Measurements from ENCODE around the gene PAPSS2.
"Not testable (repeated sequence)": the region's sequence is repeated elsewhere in the genome, so short reads cannot be mapped to it uniquely, and the experiment has no call there.

Gene PAPSS2

GRCh38 chr10:87618566-87619423 is 40.9 kb upstream of the PAPSS2 start:
- no peaks in the 10 kb centered on the region for H3K36me3 ChIP-seq (ENCODE audit: control insufficient read depth, insufficient read depth, low read length)
- H3K27me3 ChIP-seq (replicated peaks; ENCODE audit: control insufficient read depth, insufficient read depth, low read length) = no peaks in the 10 kb centered on the region; the same call in 1 of the 2 replicates
- TF ChIP-seq CTCF (IDR thresholded peaks at IDR 0.05; ENCODE audit: insufficient read depth, low read length, poor library complexity, severe bottlenecking) = no peak
- no peak for DNase-seq (ENCODE audit: extremely low read depth, insufficient read length)
- no peak overlapping the region for H3K4me3 ChIP-seq (replicated peaks; ENCODE audit: low read depth, low read length)

- Histone ChIP-seq H3K36me3 (ENCODE audit: control insufficient read depth, insufficient read depth, low read length) (no peaks in the 10 kb centered on the region), H3K4me3 (replicated peaks; ENCODE audit: low read depth, low read length) (no peak overlapping the region), H3K27me3 (replicated peaks; ENCODE audit: control insufficient read depth, insufficient read depth, low read length) (no peaks in the 10 kb centered on the region; the same call in 1 of the 2 replicates)
- no peak for DNase-seq (ENCODE audit: extremely low read depth, insufficient read length)
- no peak for TF ChIP-seq CTCF (IDR thresholded peaks at IDR 0.05; ENCODE audit: insufficient read depth, low read length, poor library complexity, severe bottlenecking)
These were observed 40.0 kb upstream of the PAPSS2 start for GRCh38 chr10:87619705-87620104.

DNA sequence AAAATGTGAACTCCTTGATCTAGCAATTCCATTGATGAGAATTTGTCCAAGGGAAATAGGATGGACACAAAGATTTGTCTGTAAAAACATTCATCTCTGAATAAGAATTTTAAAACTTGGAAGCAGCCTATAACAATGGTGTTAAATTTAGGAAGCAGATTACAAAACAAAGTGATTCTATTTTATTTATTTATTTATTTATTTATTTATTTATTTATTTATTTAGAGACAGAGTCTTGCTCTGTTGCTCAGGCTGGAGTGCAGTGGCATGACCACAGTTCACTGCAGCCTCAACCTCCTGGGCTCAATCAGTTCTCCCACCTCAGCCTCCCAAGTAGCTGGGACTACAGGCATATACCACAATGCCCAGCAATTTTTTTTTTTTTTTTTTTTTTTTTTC is 38.2 kb upstream of the PAPSS2 start:
- not testable (repeated sequence) for H3K27me3 ChIP-seq (replicated peaks; ENCODE audit: control insufficient read depth, insufficient read depth, low read length); DNase-seq (ENCODE audit: extremely low read depth, insufficient read length); H3K36me3 ChIP-seq (ENCODE audit: control insufficient read depth, insufficient read depth, low read length); H3K4me3 ChIP-seq (replicated peaks; ENCODE audit: low read depth, low read length)

- H3K36me3 ChIP-seq (ENCODE audit: control insufficient read depth, insufficient read depth, low read length) = no peaks in the 10 kb centered on the region
- peak; percentile 29 for TF ChIP-seq CTCF (IDR thresholded peaks at IDR 0.05; ENCODE audit: insufficient read depth, low read length, poor library complexity, severe bottlenecking)
- no peak overlapping the region for H3K4me3 ChIP-seq (replicated peaks; ENCODE audit: low read depth, low read length)
- no peaks in the 10 kb centered on the region for H3K27me3 ChIP-seq (replicated peaks; ENCODE audit: control insufficient read depth, insufficient read depth, low read length)
- DNase-seq (ENCODE audit: extremely low read depth, insufficient read length) = peak; percentile 47
These were observed 37.2 kb upstream of the PAPSS2 start for GRCh38 chr10:87622314-87623004.

- H3K36me3 ChIP-seq (ENCODE audit: control insufficient read depth, insufficient read depth, low read length) = no peaks in the 10 kb centered on the region
- no peak for DNase-seq (ENCODE audit: extremely low read depth, insufficient read length)
- no peak overlapping the region for H3K4me3 ChIP-seq (replicated peaks; ENCODE audit: low read depth, low read length)
- no peak for TF ChIP-seq CTCF (IDR thresholded peaks at IDR 0.05; ENCODE audit: insufficient read depth, low read length, poor library complexity, severe bottlenecking)
- no peaks in the 10 kb centered on the region for H3K27me3 ChIP-seq (replicated peaks; ENCODE audit: control insufficient read depth, insufficient read depth, low read length)
These were observed 36.5 kb upstream of the PAPSS2 start for GRCh38 chr10:87623191-87623590.

GRCh38 chr10:87625661-87626060 is 34.0 kb upstream of the PAPSS2 start:
- Histone ChIP-seq H3K27me3 (replicated peaks; ENCODE audit: control insufficient read depth, insufficient read depth, low read length) (no peaks in the 10 kb centered on the region), H3K36me3 (ENCODE audit: control insufficient read depth, insufficient read depth, low read length) (no peaks in the 10 kb centered on the region), H3K4me3 (replicated peaks; ENCODE audit: low read depth, low read length) (no peak overlapping the region)
- DNase-seq (ENCODE audit: extremely low read depth, insufficient read length) = no peak
- TF ChIP-seq CTCF (IDR thresholded peaks at IDR 0.05; ENCODE audit: insufficient read depth, low read length, poor library complexity, severe bottlenecking) = no peak

Measured in GM06990 (cell line).